GM19238 (cell line): Measurements from ENCODE around the gene EPHA4.

ENCODE experiments used
- DNase-seq: peaks from one replicate; pipeline ENCODE4 v3.0.0; 2011; ENCODE audit warnings: low spot score; ENCODE audit not compliant: insufficient read length

EPHA4 gene

GRCh38 chr2:221443645-221444044, 128.5 kb downstream of the EPHA4 start:
- DNase-seq = no peak

- DNase-seq = no peak
These were observed 130.0 kb downstream of the EPHA4 start for GRCh38 chr2:221442128-221442527.

GRCh38 chr2:221439761-221440479, 132.2 kb downstream of the EPHA4 start:
- no peak for DNase-seq

- DNase-seq = no peak
These were observed 135.0 kb downstream of the EPHA4 start for GRCh38 chr2:221437056-221437455.

- DNase-seq = no peak
These were observed 136.9 kb downstream of the EPHA4 start for GRCh38 chr2:221435171-221435570.

GRCh38 chr2:221434142-221434541, 138.0 kb downstream of the EPHA4 start:
- DNase-seq = no peak

GRCh38 chr2:221431477-221431876, 140.6 kb downstream of the EPHA4 start:
- no peak for DNase-seq

GRCh38 chr2:221429741-221430491, 142.2 kb downstream of the EPHA4 start:
- DNase-seq = no peak

- DNase-seq = no peak
These were observed 143.2 kb downstream of the EPHA4 start for GRCh38 chr2:221428896-221429295.

GRCh38 chr2:221426929-221427328, 145.2 kb downstream of the EPHA4 start:
- DNase-seq = no peak

- no peak for DNase-seq
These were observed 146.2 kb downstream of the EPHA4 start for GRCh38 chr2:221425891-221426290.

- DNase-seq = no peak
These were observed 146.8 kb downstream of the EPHA4 start for GRCh38 chr2:221425353-221425752.

GRCh38 chr2:221423210-221423804, 148.8 kb downstream of the EPHA4 start:
- DNase-seq = no peak

GRCh38 chr2:221422516-221423209, 149.4 kb downstream of the EPHA4 start:
- no peak for DNase-seq

- no peak for DNase-seq
These were observed 151.9 kb downstream of the EPHA4 start for GRCh38 chr2:221420245-221420644.

GRCh38 chr2:221415789-221416188, 156.3 kb downstream of the EPHA4 start:
- no peak for DNase-seq

- DNase-seq = no peak
These were observed 159.1 kb downstream of the EPHA4 start for GRCh38 chr2:221412978-221413377.

- DNase-seq = no peak
These were observed 161.6 kb downstream of the EPHA4 start for GRCh38 chr2:221410487-221410886.

GRCh38 chr2:221407765-221408164, 164.3 kb downstream of the EPHA4 start:
- DNase-seq = no peak

- DNase-seq = no peak
These were observed 166.6 kb downstream of the EPHA4 start for GRCh38 chr2:221405521-221405920.

- DNase-seq = no peak
These were observed 170.0 kb downstream of the EPHA4 start for GRCh38 chr2:221402072-221402471.

GRCh38 chr2:221400411-221400810, 171.7 kb downstream of the EPHA4 start:
- DNase-seq = no peak
